ENCODE results near the gene TRAF7. TPM values are rescaled to one million over a fixed set of nuclear protein-coding genes. Genes with fewer than 3 reads are reported as not detected.

The TRAF7 gene
- polyA plus RNA-seq, 1 donor from 2014 or later = 30.9 TPM

- no peaks in the 10 kb centered on the region for H3K27me3 ChIP-seq (ENCODE audit: insufficient read depth, low read depth, low read length)
- no peaks in the 10 kb centered on the region for H3K79me2 ChIP-seq (replicated peaks; ENCODE audit: insufficient read depth, low read length)
- no peaks in the 10 kb centered on the region for H3K9me2 ChIP-seq (ENCODE audit: insufficient read depth, low read length)
- no peaks in the 10 kb centered on the region for H3K9me3 ChIP-seq (ENCODE audit: low read length)
- no peak overlapping the region for H3K4me3 ChIP-seq (ENCODE audit: low read length)
- no peak overlapping the region for H3K27ac ChIP-seq (ENCODE audit: low read length)
- H3K9ac ChIP-seq (ENCODE audit: low read length) = no peak overlapping the region
- no peaks in the 10 kb centered on the region for H4K20me1 ChIP-seq (ENCODE audit: insufficient read depth)
- H3F3A ChIP-seq (ENCODE audit: insufficient read depth, low read length, poor library complexity, severe bottlenecking) = no peaks in the 10 kb centered on the region
- no peak overlapping the region for H3K4me2 ChIP-seq (ENCODE audit: low read length)
- TF ChIP-seq POLR2AphosphoS5 (IDR thresholded peaks at IDR 0.05) (no peak), EZH2 (IDR thresholded peaks at IDR 0.05; ENCODE audit: borderline replicate concordance, insufficient read depth, low read length, poor library complexity, severe bottlenecking) (no peak), EP300 (conservative IDR thresholded peaks at IDR 0.05; ENCODE audit: poor library complexity, severe bottlenecking) (no peak), MXI1 (conservative IDR thresholded peaks at IDR 0.05; ENCODE audit: poor library complexity, severe bottlenecking) (no peak), CTCF (IDR thresholded peaks at IDR 0.05; ENCODE audit: poor library complexity, severe bottlenecking) (no peak), RAD21 (conservative IDR thresholded peaks at IDR 0.05) (no peak), REST (IDR thresholded peaks at IDR 0.05; ENCODE audit: borderline replicate concordance) (no peak), TAF1 (IDR thresholded peaks at IDR 0.05; ENCODE audit: low read depth) (no peak), SMC3 (conservative IDR thresholded peaks at IDR 0.05; ENCODE audit: poor library complexity) (no peak)
- H2AFZ ChIP-seq (ENCODE audit: low read depth, low read length) = no peak overlapping the region
- no peaks in the 10 kb centered on the region for H3K36me3 ChIP-seq (ENCODE audit: insufficient read depth, low read length)
Measured at GRCh38 chr16:2171601-2172178, 16.1 kb downstream of the TRAF7 start.

GRCh38 chr16:2172688-2173335 lies 17.2 kb downstream of the TRAF7 start:
- Histone ChIP-seq H3K4me3 (ENCODE audit: low read length) (no peak overlapping the region), H3K36me3 (ENCODE audit: insufficient read depth, low read length) (no peaks in the 10 kb centered on the region), H3K79me2 (replicated peaks; ENCODE audit: insufficient read depth, low read length) (no peaks in the 10 kb centered on the region), H3K9ac (ENCODE audit: low read length) (no peak overlapping the region), H3K9me3 (ENCODE audit: low read length) (no peaks in the 10 kb centered on the region), H3F3A (ENCODE audit: insufficient read depth, low read length, poor library complexity, severe bottlenecking) (no peaks in the 10 kb centered on the region), H4K20me1 (ENCODE audit: insufficient read depth) (no peaks in the 10 kb centered on the region), H3K9me2 (ENCODE audit: insufficient read depth, low read length) (no peaks in the 10 kb centered on the region), H3K27me3 (ENCODE audit: insufficient read depth, low read depth, low read length) (no peaks in the 10 kb centered on the region), H3K4me2 (ENCODE audit: low read length) (no peak overlapping the region), H2AFZ (ENCODE audit: low read depth, low read length) (no peak overlapping the region), H3K27ac (ENCODE audit: low read length) (no peak overlapping the region)
- TF ChIP-seq SMC3 (conservative IDR thresholded peaks at IDR 0.05; ENCODE audit: poor library complexity) = no peak
- no peak for TF ChIP-seq RAD21 (conservative IDR thresholded peaks at IDR 0.05)
- TF ChIP-seq REST (IDR thresholded peaks at IDR 0.05; ENCODE audit: borderline replicate concordance) = no peak
- TF ChIP-seq EP300 (conservative IDR thresholded peaks at IDR 0.05; ENCODE audit: poor library complexity, severe bottlenecking) = no peak
- no peak for TF ChIP-seq TAF1 (IDR thresholded peaks at IDR 0.05; ENCODE audit: low read depth)
